Bone marrow (tissue), 2 donors: ENCODE data around the gene ZFPM1.
"Not testable (repeated sequence)": the region's sequence is repeated elsewhere in the genome, so short reads cannot be mapped to it uniquely, and the experiment has no call there.

Source experiments
- DNase-seq, 2 donors: peaks; one replicate each; lab custom pipeline; 2025; lab: John Stamatoyannopoulos, UW

The ZFPM1 gene

GRCh38 chr16:88514526-88515232 is 61.6 kb downstream of the ZFPM1 start:
- DNase-seq, result no peak

- no peak for DNase-seq
Observed at GRCh38 chr16:88515371-88515770, 62.3 kb downstream of the ZFPM1 start.

GRCh38 chr16:88515925-88516594 is 63.0 kb downstream of the ZFPM1 start:
- DNase-seq, result no peak

- DNase-seq, result no peak
Observed at GRCh38 chr16:88516601-88517061, 63.6 kb downstream of the ZFPM1 start.

- DNase-seq, result not testable (repeated sequence)
Observed at GRCh38 chr16:88517208-88517774, 64.2 kb downstream of the ZFPM1 start.

GRCh38 chr16:88518411-88519111 is 65.5 kb downstream of the ZFPM1 start:
- not testable (repeated sequence) for DNase-seq

- no peak for DNase-seq
Observed at GRCh38 chr16:88519240-88519639, 66.2 kb downstream of the ZFPM1 start.

- DNase-seq, result no peak
Observed at GRCh38 chr16:88519938-88520653, 67.0 kb downstream of the ZFPM1 start.

- no peak for DNase-seq
Observed at GRCh38 chr16:88521674-88522073, 68.6 kb downstream of the ZFPM1 start.

- no peak for DNase-seq
Observed at GRCh38 chr16:88522276-88522949, 69.3 kb downstream of the ZFPM1 start.

GRCh38 chr16:88523309-88524161 is 70.5 kb downstream of the ZFPM1 start:
- DNase-seq, result no peak

- no peak for DNase-seq
Observed at GRCh38 chr16:88524274-88524972, 71.3 kb downstream of the ZFPM1 start.

GRCh38 chr16:88524973-88525662 is 72.0 kb downstream of the ZFPM1 start:
- no peak for DNase-seq

- no peak for DNase-seq
Observed at GRCh38 chr16:88525663-88525990, 72.5 kb downstream of the ZFPM1 start.

GRCh38 chr16:88526008-88526905 is 73.2 kb downstream of the ZFPM1 start:
- DNase-seq, result no peak

GRCh38 chr16:88526906-88527185 is 73.8 kb downstream of the ZFPM1 start:
- no peak for DNase-seq

- DNase-seq, result peak in 1 of 2 donors; percentile 19
Observed at GRCh38 chr16:88527186-88527936, 74.3 kb downstream of the ZFPM1 start.
